K562 (cell line): ENCODE results near the gene PHYKPL. TPM values are rescaled to one million over a fixed set of nuclear protein-coding genes. Genes with fewer than 3 reads are reported as not detected.

Experiments used
- ATAC-seq: fragments of 200-7000 bp; cut with Tn5 transposase; 3 replicates; pipeline ENCODE4 v1.9.1; 2020; ENCODE audit warnings: moderate library complexity
- BruUV-seq: library from RNA; stranded (reverse); fragments of 400-500 nt; replicated peaks from 2 replicates; lab custom pipeline; 2021; lab: Mats Ljungman, UMichigan
- CTCF ChIA-PET: fragments of 300-600 bp; formaldehyde crosslinking; extraction: SDS; loops from one replicate; lab custom pipeline; 2021; ENCODE audit warnings: low intra/inter-chr PET ratio; lab: Yijun Ruan, JAX
- POLR2A ChIA-PET: fragments of 300-600, 350-650 bp; sonication (Branson Sonifier 250); formaldehyde crosslinking; extraction: SDS; loops from one replicate; lab custom pipeline; 2021; ENCODE audit warnings: antibody characterized with exemption, inconsistent platforms; lab: Yijun Ruan, JAX
- DNase-seq, 4 experiments: peaks; one replicate each; pipeline versions ENCODE4 v3.0.0 to v3.0.0-alpha.2; 2011 to 2018; ENCODE audit warnings: low spot score in 3 of 4, mixed read lengths in 3 of 4; ENCODE audit errors: extremely low read depth in 1 of 4
- FAIRE-seq: peaks from 2 replicates; lab custom pipeline; 2011; peaks lifted over from hg19 to GRCh38; lab: Jason Lieb, UNC
- H2AFZ ChIP-seq: 2 replicates; pipeline ENCODE4 v1.6.0; 2011; ENCODE audit warnings: low read depth, low read length, control low read depth, inconsistent platforms
- H3K27ac ChIP-seq: fragments of 200-600 bp; 3 replicates; pipeline ENCODE4 v1.8.0; 2011; ENCODE audit warnings: low read depth, mild to moderate bottlenecking, control low read depth, inconsistent platforms, low read length, moderate library complexity, mixed read lengths; ENCODE audit errors: extremely low read depth
- H3K27me3 ChIP-seq, 2 experiments: fragments of 300-600 bp in 1 of 2; 2 replicates in 1 of 2; 3 replicates in 1 of 2; pipeline versions ENCODE4 v1.6.0 to v1.8.0; 2011; ENCODE audit warnings: inconsistent platforms in 2 of 2, low read length in 2 of 2, mild to moderate bottlenecking in 1 of 2, mixed read lengths in 1 of 2, moderate library complexity in 1 of 2; ENCODE audit not compliant: control insufficient read depth in 2 of 2, insufficient read depth in 2 of 2
- H3K36me3 ChIP-seq: fragments of 300-600 bp; 3 replicates; pipeline ENCODE4 v1.8.0; 2011; ENCODE audit warnings: mild to moderate bottlenecking, low read length, inconsistent platforms; ENCODE audit not compliant: control insufficient read depth, insufficient read depth
- H3K4me1 ChIP-seq, 2 experiments: fragments of 200-600 bp in 1 of 2; replicated peaks in 1 of 2; 2 replicates in 1 of 2; 3 replicates in 1 of 2; pipeline versions ENCODE4 v1.5.1 to v1.8.0; 2011; ENCODE audit warnings: inconsistent platforms in 2 of 2, low read length in 2 of 2, mild to moderate bottlenecking in 1 of 2, mixed read lengths in 1 of 2, moderate library complexity in 1 of 2; ENCODE audit not compliant: control insufficient read depth in 2 of 2, insufficient read depth in 2 of 2
- H3K4me2 ChIP-seq: 2 replicates; pipeline ENCODE4 v1.6.1; 2011; ENCODE audit warnings: low read length, control low read depth, inconsistent platforms, mixed read lengths; ENCODE audit not compliant: insufficient read depth
- H3K4me3 ChIP-seq: fragments of 200-600 bp; sonication (generic), shearing (Covaris generic); 2 replicates; pipeline ENCODE4 v1.5.1; 2016; ENCODE audit warnings: control low read depth, inconsistent platforms
- H3K79me2 ChIP-seq: fragments of 200-600 bp; 3 replicates; pipeline ENCODE4 v1.8.0; 2011; ENCODE audit warnings: low read length, inconsistent platforms; ENCODE audit not compliant: control insufficient read depth, insufficient read depth
- H3K9ac ChIP-seq, 2 experiments: 2 replicates each; pipeline versions ENCODE4 v1.6.0 to v1.6.1; 2011; ENCODE audit warnings: low read depth in 2 of 2, low read length in 2 of 2, control low read depth in 1 of 2, inconsistent platforms in 1 of 2, mild to moderate bottlenecking in 1 of 2, mixed read lengths in 1 of 2; ENCODE audit not compliant: insufficient read depth in 1 of 2
- H3K9me1 ChIP-seq: one replicate; pipeline ENCODE4 v1.6.0; 2011; ENCODE audit warnings: inconsistent platforms, mild to moderate bottlenecking, low read length, moderate library complexity; ENCODE audit not compliant: control insufficient read depth, insufficient read depth
- H3K9me3 ChIP-seq: replicated peaks from 2 replicates; pipeline ENCODE4 v1.5.1; 2011; ENCODE audit warnings: low read depth, low read length, inconsistent platforms; ENCODE audit not compliant: control insufficient read depth, insufficient read depth
- H4K20me1 ChIP-seq: replicated peaks from 2 replicates; pipeline ENCODE4 v1.6.1; 2011; ENCODE audit warnings: low read length, inconsistent platforms, mixed read lengths; ENCODE audit not compliant: control insufficient read depth, insufficient read depth
- ATF7 ChIP-seq: fragments of 450-650 bp; IDR thresholded peaks from 2 replicates; pipeline ENCODE4 v1.7.1; 2014; ENCODE audit warnings: mild to moderate bottlenecking, moderate library complexity
- BMI1 ChIP-seq: fragments of 150-350 bp; IDR thresholded peaks from 2 replicates; pipeline ENCODE4 v1.6.1; 2014; ENCODE audit warnings: low read length
- LEF1 ChIP-seq: fragments of 450-650 bp; IDR thresholded peaks from 2 replicates; pipeline ENCODE4 v1.6.1; 2016; ENCODE audit warnings: mild to moderate bottlenecking
- TEAD2 ChIP-seq: fragments of 450-650 bp; IDR thresholded peaks from 2 replicates; pipeline ENCODE4 v1.6.1; 2016; ENCODE audit warnings: missing genetic modification characterization, control low read depth, missing compliant biosample characterization
- WGBS: fragments of 100-300 bp; shearing (Covaris generic); methylation state at CpG from one replicate; pipeline ENCODE4 v1.1.6; 2016; ENCODE audit warnings: low coverage, mixed read lengths; ENCODE audit not compliant: insufficient coverage; ENCODE audit errors: missing lambda C conversion rate; 5-methylcytosine and 5-hydroxymethylcytosine counted together
- in situ Hi-C: fragments of 300-500 bp; cut with MboI; formaldehyde crosslinking; loops from 4 replicates; pipeline ENCODE4 v1.15.0; 2018; ENCODE audit warnings: inconsistent platforms, mixed read lengths
- intact Hi-C: fragments of 100-400 bp; cut with micrococcal nuclease; formaldehyde crosslinking; loops from 2 replicates; pipeline ENCODE4 v1.14.2; 2022
- polyA plus RNA-seq, 8 experiments: library from polyadenylated mRNA; depleted of rRNA in 4 of 8; stranded (reverse) in 5 of 8; unstranded in 3 of 8; fragments of >200 nt; fragmentation: Nextera tagmentation in 2 of 8; fragmentation: Illumina TruSeq in 1 of 8; extraction: Ambion mirVana in 2 of 8; extraction: Trizol in 1 of 8; gene quantifications; 2 replicates each; pipeline versions ENCODE4 v1.2.1 to v1.2.3, GENCODE V29; 2011 to 2014; ENCODE audit warnings: inconsistent platforms in 1 of 8, missing spikeins in 1 of 8
- total RNA-seq, 7 experiments: library from RNA; depleted of rRNA in 6 of 7; stranded (reverse); fragments of >200 nt in 6 of 7; fragmentation: Illumina TruSeq in 2 of 7; extraction: Trizol in 2 of 7; gene quantifications; 2 replicates each; pipeline versions ENCODE4 v1.2.1 to v1.2.3, GENCODE V29; 2011 to 2021; ENCODE audit warnings: low replicate concordance in 1 of 7
- TF ChIP-seq, protein P1 (sequence below): fragments of 250-450 bp; sonication (Bioruptor Pico); IDR thresholded peaks from 2 replicates; pipeline ENCODE4 v1.5.0; 2021

Gene PHYKPL
- total and polyA plus RNA-seq, 9 of the 15 experiments (the other 6 are each of a cell fraction or from before 2014, with no cell fraction given) = 4.7 to 34.7 (median 18.6) TPM

DNA sequence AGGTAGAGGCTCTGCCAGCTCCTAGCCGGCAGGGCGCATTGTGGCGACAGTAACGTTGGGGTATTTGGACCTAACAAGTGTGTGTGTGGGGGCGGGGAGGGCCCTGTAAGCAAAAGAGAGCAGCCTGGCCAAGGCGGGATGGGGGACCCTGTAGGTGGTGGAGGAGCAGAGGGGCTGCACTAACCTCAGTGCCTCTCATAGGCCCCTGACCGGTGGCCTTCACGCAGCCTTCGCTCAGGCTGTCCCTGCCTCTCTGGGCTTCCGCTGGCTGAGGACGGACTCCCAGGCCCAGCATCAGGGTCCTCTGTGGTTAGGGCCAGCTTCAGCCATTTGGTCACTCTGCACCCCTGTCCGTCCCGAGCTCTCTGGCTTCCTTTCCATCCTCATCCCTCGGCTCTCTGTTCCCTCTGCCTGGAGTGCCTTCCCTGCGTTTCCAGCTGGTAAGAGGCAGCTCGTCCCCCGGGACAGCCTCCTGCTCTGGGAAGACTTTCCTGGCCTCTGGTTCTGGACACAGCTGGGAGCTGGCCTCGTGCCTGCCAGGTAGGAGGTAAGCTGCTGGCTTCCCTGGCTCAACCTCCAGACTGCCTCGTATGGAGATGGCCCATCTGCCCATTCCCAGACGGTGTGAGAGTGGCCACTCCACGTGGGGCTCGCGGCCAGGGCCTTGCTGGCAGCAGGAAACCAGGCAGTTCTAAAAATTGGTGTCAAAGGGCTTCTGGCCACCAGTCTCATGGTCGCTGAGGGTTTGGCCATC is 39.3 kb upstream of the PHYKPL start:
- WGBS = 21% methylated on average over 24 of the region's 24 CpGs
- ATAC-seq (no peak; the same call in 2 of the 3 replicates), FAIRE-seq (no peak), DNase-seq (no peak)
- TF ChIP-seq LEF1 (no peak), ATF7 (no peak), TEAD2 (tag) (no peak), BMI1 (no peak)
- TF ChIP-seq, protein P1, sequence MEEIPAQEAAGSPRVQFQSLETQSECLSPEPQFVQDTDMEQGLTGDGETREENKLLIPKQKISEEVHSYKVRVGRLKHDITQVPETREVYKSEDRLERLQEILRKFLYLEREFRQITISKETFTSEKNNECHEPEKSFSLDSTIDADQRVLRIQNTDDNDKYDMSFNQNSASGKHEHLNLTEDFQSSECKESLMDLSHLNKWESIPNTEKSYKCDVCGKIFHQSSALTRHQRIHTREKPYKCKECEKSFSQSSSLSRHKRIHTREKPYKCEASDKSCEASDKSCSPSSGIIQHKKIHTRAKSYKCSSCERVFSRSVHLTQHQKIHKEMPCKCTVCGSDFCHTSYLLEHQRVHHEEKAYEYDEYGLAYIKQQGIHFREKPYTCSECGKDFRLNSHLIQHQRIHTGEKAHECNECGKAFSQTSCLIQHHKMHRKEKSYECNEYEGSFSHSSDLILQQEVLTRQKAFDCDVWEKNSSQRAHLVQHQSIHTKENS (CRISPR knock-in tag) = no peak
- CTCF ChIA-PET = no interaction called here
- POLR2A ChIA-PET = interaction anchor here (1.2 kb wide), 1 partner anchor 17 kb away, joined by 4 read pairs; no protein-coding TSS in a partner anchor
- no peaks in the 10 kb centered on the region for H4K20me1 ChIP-seq
- peaks cover 26 to 88% of the 10 kb centered on the region in 2 experiments; a peak in 4 of 5 replicates for H3K27me3 ChIP-seq
- no peaks in the 10 kb centered on the region for H3K79me2 ChIP-seq
- H3K4me1 ChIP-seq = peaks cover 0 to 6% of the 10 kb centered on the region in 2 experiments; a peak in 1 of 5 replicates
- H3K9me1 ChIP-seq = no peaks in the 10 kb centered on the region
- no peaks in the 10 kb centered on the region for H3K36me3 ChIP-seq
- in situ Hi-C loops (no loop called here), intact Hi-C loops (no loop called here)
- peak overlapping the region in 1 of 2 experiments; percentile 17; a peak in 1 of 4 replicates for H3K9ac ChIP-seq
- no peak overlapping the region for H3K4me3 ChIP-seq
- H3K4me2 ChIP-seq = no peak overlapping the region
- H3K9me3 ChIP-seq = peaks cover 4% of the 10 kb centered on the region; the same call in 1 of the 2 replicates
- BruUV-seq = no TSS peak
- no peak overlapping the region for H2AFZ ChIP-seq
- no peak overlapping the region for H3K27ac ChIP-seq
